CD4-positive, alpha-beta T cell (primary cell): ENCODE data around the gene GAS6. TPM values are rescaled to one million over a fixed set of nuclear protein-coding genes. Genes with fewer than 3 reads are reported as not detected.

Experiments
- ATAC-seq: fragments of 200-7000 bp; cut with Tn5 transposase; one replicate; pipeline ENCODE4 v1.10.0; 2022; ENCODE audit warnings: mild to moderate bottlenecking; ENCODE audit not compliant: poor library complexity
- CTCF ChIA-PET: fragments of 350-600 bp; sonication (Branson Sonifier 250); formaldehyde crosslinking; loops from one replicate; lab custom pipeline; 2021; ENCODE audit warnings: antibody characterized with exemption, inconsistent platforms; lab: Charles Lee
- POLR2A ChIA-PET: fragments of 350-600 bp; sonication (Branson Sonifier 250); formaldehyde crosslinking; loops from one replicate; lab custom pipeline; 2021; ENCODE audit warnings: antibody characterized with exemption, inconsistent platforms; lab: Charles Lee
- DNase-seq, 14 experiments: peaks; one replicate each; pipeline ENCODE4 v3.0.0-alpha.2; 2013 to 2020; ENCODE audit warnings: mixed read lengths in 2 of 14
- H3K27ac ChIP-seq, 2 donors: one replicate each; pipeline versions ENCODE4 v1.5.1 to v1.7.0; 2013; ENCODE audit warnings: low read length in 2 of 2, low read depth in 1 of 2, mild to moderate bottlenecking in 1 of 2
- H3K27me3 ChIP-seq, 2 experiments: 1 replicate in 1 of 2; 2 replicates in 1 of 2; pipeline versions ENCODE4 v1.6.1 to v1.7.0; 2013; ENCODE audit warnings: low read length in 2 of 2, control low read depth in 1 of 2, mild to moderate bottlenecking in 1 of 2, moderate library complexity in 1 of 2; ENCODE audit not compliant: insufficient read depth in 2 of 2, control insufficient read depth in 1 of 2
- H3K36me3 ChIP-seq: one replicate; pipeline ENCODE4 v1.6.1; 2013; ENCODE audit warnings: low read length, control low read depth; ENCODE audit not compliant: insufficient read depth
- H3K4me1 ChIP-seq: one replicate; pipeline ENCODE4 v1.6.1; 2013; ENCODE audit warnings: low read length, control low read depth; ENCODE audit not compliant: insufficient read depth
- H3K4me3 ChIP-seq: one replicate; pipeline ENCODE4 v1.5.1; 2013; ENCODE audit warnings: mild to moderate bottlenecking, low read length, moderate library complexity
- H3K9me3 ChIP-seq, 2 experiments: 1 replicate in 1 of 2; 2 replicates in 1 of 2; pipeline versions ENCODE4 v1.6.1 to v1.7.0; 2013; ENCODE audit warnings: low read length in 2 of 2, mild to moderate bottlenecking in 2 of 2, control low read depth in 1 of 2, moderate library complexity in 1 of 2; ENCODE audit not compliant: control insufficient read depth in 1 of 2, insufficient read depth in 1 of 2
- H3K27ac Mint-ChIP-seq: one replicate; pipeline ENCODE4 v1.8.0; 2020; ENCODE audit warnings: mixed read lengths
- H3K27me3 Mint-ChIP-seq: one replicate; pipeline ENCODE4 v1.8.0; 2021; ENCODE audit warnings: mixed read lengths
- H3K36me3 Mint-ChIP-seq: one replicate; pipeline ENCODE4 v1.8.0; 2021; ENCODE audit warnings: low read depth, mixed read lengths
- H3K4me1 Mint-ChIP-seq: one replicate; pipeline ENCODE4 v1.8.0; 2021; ENCODE audit warnings: low read depth, mixed read lengths
- H3K4me3 Mint-ChIP-seq: one replicate; pipeline ENCODE4 v1.8.0; 2020; ENCODE audit warnings: mild to moderate bottlenecking, mixed read lengths
- H3K9me3 Mint-ChIP-seq: one replicate; pipeline ENCODE4 v1.8.0; 2020; ENCODE audit warnings: mixed read lengths
- CTCF ChIP-seq: fragments of 200-600 bp; IDR thresholded peaks from one replicate; pipeline ENCODE4 v1.8.0; 2022; ENCODE audit warnings: antibody characterized with exemption, mild to moderate bottlenecking
- intact Hi-C, 2 experiments: fragments of 100-400 bp; cut with DNase I in 1 of 2; cut with micrococcal nuclease in 1 of 2; formaldehyde crosslinking; loops; one replicate each; pipeline versions ENCODE4 v1.15.1 to v1.9.0; 2023 to 2025; cut with DNase I, micrococcal nuclease
- total RNA-seq, 174 experiments: library from RNA in 2 of 174; stranded (reverse) in 2 of 174; gene quantifications; one replicate each; pipeline ENCODE4 v1.2.3 and lab custom pipeline; 2021 to 2026

The GAS6 gene
- total RNA-seq, 2 experiments from 2014 or later, result 0.52 to 1.0 TPM

GRCh38 chr13:113905018-113905417 lies 41.1 kb upstream of the GAS6 start:
- POLR2A ChIA-PET, result no interaction called here

DNA sequence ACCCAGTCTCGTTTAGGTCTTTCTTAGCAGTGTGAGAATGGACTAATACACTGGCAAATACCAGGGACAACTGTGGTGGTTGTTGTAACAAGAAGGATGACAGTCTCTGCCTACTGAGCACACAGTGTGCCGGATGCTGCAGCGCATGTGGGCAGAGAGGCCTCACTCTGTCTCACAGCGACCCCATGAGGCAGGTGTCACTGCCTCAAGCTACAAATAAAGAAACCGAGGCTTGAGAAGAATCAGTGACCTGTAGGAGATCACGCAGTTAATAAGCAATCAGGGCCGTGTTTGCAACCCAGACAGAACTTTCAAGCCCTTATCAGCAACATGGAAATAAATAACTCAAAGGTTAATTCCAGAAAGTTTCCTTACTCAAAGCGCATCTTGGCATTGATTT lies 40.5 kb upstream of the GAS6 start:
- Histone ChIP-seq H3K27me3 (peaks cover 0 to 2% of the 10 kb centered on the region in 2 experiments), H3K4me3 (no peak overlapping the region), H3K36me3 (no peaks in the 10 kb centered on the region), H3K27ac (no peak overlapping the region), H3K9me3 (no peaks in the 10 kb centered on the region), H3K4me1 (peaks cover 6% of the 10 kb centered on the region)
- ChIA-PET CTCF (no interaction called here), POLR2A (no interaction called here)
- H3K9me3 Mint-ChIP-seq, result no peaks in the 10 kb centered on the region
- DNase-seq (peak in 10 of 14 experiments; percentile 13 to 64 (median 21)), ATAC-seq (no peak)
- TF ChIP-seq CTCF, result no peak
- H3K27me3 Mint-ChIP-seq, result peaks cover 28% of the 10 kb centered on the region
- H3K4me3 Mint-ChIP-seq, result no peak overlapping the region
- peaks cover 13% of the 10 kb centered on the region for H3K4me1 Mint-ChIP-seq
- H3K27ac Mint-ChIP-seq, result no peak overlapping the region
- H3K36me3 Mint-ChIP-seq, result no peaks in the 10 kb centered on the region
- intact Hi-C loops, result loop anchor here in 1 of 2 experiments (5.0 kb wide), 1 partner anchor 87 kb away; no protein-coding TSS in a partner anchor

More at GRCh38 chr13:113905018-113905417, 41.1 kb upstream of the GAS6 start:
- DNase-seq, result no peak
- intact Hi-C loops, result no loop called here
- Histone ChIP-seq H3K27me3 (peaks cover 0 to 5% of the 10 kb centered on the region in 2 experiments), H3K9me3 (no peaks in the 10 kb centered on the region), H3K27ac (no peak overlapping the region), H3K4me1 (peaks cover 6% of the 10 kb centered on the region), H3K36me3 (no peaks in the 10 kb centered on the region), H3K4me3 (no peak overlapping the region)
- no peak overlapping the region for H3K4me3 Mint-ChIP-seq
- no peaks in the 10 kb centered on the region for H3K9me3 Mint-ChIP-seq
- peaks cover 32% of the 10 kb centered on the region for H3K27me3 Mint-ChIP-seq
- no peaks in the 10 kb centered on the region for H3K36me3 Mint-ChIP-seq
- no peak for TF ChIP-seq CTCF
- no peak for ATAC-seq
- H3K27ac Mint-ChIP-seq, result no peak overlapping the region
- CTCF ChIA-PET, result no interaction called here
- H3K4me1 Mint-ChIP-seq, result peaks cover 13% of the 10 kb centered on the region

DNA sequence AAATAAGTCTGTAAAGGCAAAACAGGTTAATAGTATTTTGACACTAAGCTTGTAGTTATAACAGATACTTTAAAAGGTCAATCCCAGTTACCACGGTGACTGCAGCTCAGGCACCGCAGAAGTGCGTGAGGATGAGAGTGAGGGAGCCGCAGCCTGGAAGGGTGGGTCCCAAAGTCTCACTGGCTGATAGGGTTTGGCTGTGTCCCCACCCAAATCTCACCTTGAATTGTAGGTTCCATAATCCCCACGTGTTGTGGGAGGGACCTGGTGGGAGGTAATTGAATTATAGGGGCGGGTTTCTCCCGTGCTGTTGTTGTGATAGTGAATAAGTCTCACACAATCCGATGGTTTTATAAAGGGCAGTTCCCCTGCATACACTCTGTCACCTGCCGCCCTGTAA lies 40.0 kb upstream of the GAS6 start:
- no peak for DNase-seq
- POLR2A ChIA-PET, result no interaction called here
- intact Hi-C loops, result loop anchor here in 1 of 2 experiments (5.0 kb wide), 1 partner anchor 87 kb away; no protein-coding TSS in a partner anchor
- Histone ChIP-seq H3K4me1 (peaks cover 6% of the 10 kb centered on the region), H3K36me3 (no peaks in the 10 kb centered on the region), H3K4me3 (no peak overlapping the region), H3K27me3 (no peaks in the 10 kb centered on the region), H3K9me3 (no peaks in the 10 kb centered on the region), H3K27ac (no peak overlapping the region)
- no peak for ATAC-seq
- no peak for TF ChIP-seq CTCF
- H3K4me3 Mint-ChIP-seq, result no peak overlapping the region
- CTCF ChIA-PET, result no interaction called here
- no peak overlapping the region for H3K27ac Mint-ChIP-seq
- H3K9me3 Mint-ChIP-seq, result no peaks in the 10 kb centered on the region
- peaks cover 8% of the 10 kb centered on the region for H3K4me1 Mint-ChIP-seq
- H3K36me3 Mint-ChIP-seq, result no peaks in the 10 kb centered on the region
- H3K27me3 Mint-ChIP-seq, result peaks cover 23% of the 10 kb centered on the region
